Stromal cell of bone marrow (primary cell): ENCODE results near the gene MEIS1.
"Not testable (repeated sequence)": the region's sequence is repeated elsewhere in the genome, so short reads cannot be mapped to it uniquely, and the experiment has no call there.

Experiments used
- DNase-seq: peaks from one replicate; pipeline ENCODE4 v3.0.0-alpha.2; 2012; ENCODE audit warnings: low read depth

The MEIS1 gene

GRCh38 chr2:66434679-66435548 lies at the start of gene MEIS1:
TSS of gene MEIS1 (plus strand) at chr2:66435125. CDS start at chr2:66435857, 732 bp downstream.
- peak; percentile 95 for DNase-seq

GRCh38 chr2:66387016-66387753 lies 47.7 kb upstream of the MEIS1 start:
- no peak for DNase-seq

- peak; percentile 21 for DNase-seq
These were observed 45.2 kb upstream of the MEIS1 start for GRCh38 chr2:66389651-66390131.

GRCh38 chr2:66390152-66390551 lies 44.8 kb upstream of the MEIS1 start:
- DNase-seq, result no peak

- DNase-seq, result no peak
These were observed 44.1 kb upstream of the MEIS1 start for GRCh38 chr2:66390811-66391210.

- DNase-seq, result not testable (repeated sequence)
These were observed 43.7 kb upstream of the MEIS1 start for GRCh38 chr2:66391240-66391639.

- no peak for DNase-seq
These were observed 29.5 kb upstream of the MEIS1 start for GRCh38 chr2:66405473-66405872.

- no peak for DNase-seq
These were observed 26.0 kb upstream of the MEIS1 start for GRCh38 chr2:66408905-66409304.

- no peak for DNase-seq
These were observed 22.1 kb upstream of the MEIS1 start for GRCh38 chr2:66412874-66413273.

GRCh38 chr2:66414896-66415295 lies 20.0 kb upstream of the MEIS1 start:
- DNase-seq, result no peak

- DNase-seq, result no peak
These were observed 16.5 kb upstream of the MEIS1 start for GRCh38 chr2:66418381-66418780.

- DNase-seq, result no peak
These were observed 13.3 kb upstream of the MEIS1 start for GRCh38 chr2:66421612-66422011.

GRCh38 chr2:66423391-66424124 lies 11.4 kb upstream of the MEIS1 start:
- no peak for DNase-seq

- DNase-seq, result no peak
These were observed 8.4 kb upstream of the MEIS1 start for GRCh38 chr2:66426244-66427111.

- DNase-seq, result no peak
These were observed 7.6 kb upstream of the MEIS1 start for GRCh38 chr2:66427300-66427699.

GRCh38 chr2:66428986-66429612 lies 5.8 kb upstream of the MEIS1 start:
- DNase-seq, result no peak

GRCh38 chr2:66429693-66430504 lies 5.0 kb upstream of the MEIS1 start:
- DNase-seq, result no peak

GRCh38 chr2:66430505-66431273 lies 4.2 kb upstream of the MEIS1 start:
- DNase-seq, result no peak

- DNase-seq, result no peak
These were observed 3.7 kb upstream of the MEIS1 start for GRCh38 chr2:66431274-66431642.
